Stomach (tissue), 9 donors: ENCODE results near the gene NFKBIA. TPM values are rescaled to one million over a fixed set of nuclear protein-coding genes. Genes with fewer than 3 reads are reported as not detected.

Experiments used
- DNase-seq, 2 donors: peaks; one replicate each; pipeline versions ENCODE4 v3.0.0 to v3.0.0-alpha.2; 2013 to 2019
- H3K27ac ChIP-seq, 5 donors: fragments of 200-600 bp in 4 of 5; sonication (generic) in 4 of 5; one replicate each; pipeline ENCODE4 v1.5.1; 2013 to 2019; ENCODE audit warnings: mild to moderate bottlenecking in 1 of 5, moderate library complexity in 1 of 5
- H3K27me3 ChIP-seq, 3 donors: fragments of 200-600 bp; sonication (generic); one replicate each; pipeline ENCODE4 v1.5.1; 2017 to 2019; ENCODE audit warnings: mixed run types in 1 of 3
- H3K36me3 ChIP-seq, 4 donors: fragments of 200-600 bp; sonication (generic); 1 replicate in 3 of 4; 2 replicates in 1 of 4; pipeline ENCODE4 v1.5.1; 2016 to 2019
- H3K4me1 ChIP-seq, 4 donors: fragments of 200-600 bp; sonication (generic); one replicate each; pipeline ENCODE4 v1.5.1; 2016 to 2019
- H3K4me3 ChIP-seq, 4 donors: fragments of 200-600 bp; sonication (generic) in 3 of 4; one replicate each; pipeline ENCODE4 v1.5.1; 2016 to 2019; ENCODE audit warnings: mild to moderate bottlenecking in 1 of 4
- H3K9me3 ChIP-seq, 4 donors: fragments of 200-600 bp; sonication (generic); one replicate each; pipeline ENCODE4 v1.5.1; 2016 to 2019
- CTCF ChIP-seq, 7 experiments: fragments of 450-650 bp in 4 of 7; fragments of 200-600 bp in 3 of 7; sonication (generic) in 3 of 7; IDR thresholded peaks; one replicate each; pipeline ENCODE4 v1.5.1; 2016 to 2019; ENCODE audit warnings: antibody characterized with exemption in 7 of 7, control low read depth in 2 of 7, mild to moderate bottlenecking in 1 of 7
- EP300 ChIP-seq: sonication (generic); formaldehyde crosslinking; IDR thresholded peaks from one replicate; pipeline ENCODE4 v1.6.1; 2017; ENCODE audit warnings: antibody characterized with exemption
- POLR2A ChIP-seq, 4 donors: fragments of 450-650 bp; IDR thresholded peaks; one replicate each; pipeline ENCODE4 v1.6.1; 2016; ENCODE audit warnings: antibody characterized with exemption in 4 of 4, control low read depth in 2 of 4, mild to moderate bottlenecking in 1 of 4, moderate library complexity in 1 of 4
- POLR2AphosphoS5 ChIP-seq, 3 donors: sonication (generic); formaldehyde crosslinking; IDR thresholded peaks; one replicate each; pipeline ENCODE4 v1.6.1; 2016; ENCODE audit warnings: antibody characterized with exemption in 3 of 3
- WGBS, 5 donors: extraction: QIAGEN DNeasy Blood & Tissue Kit in 3 of 5; methylation state at CpG; one replicate each; pipeline versions ENCODE4 v1.1.5 to v1.1.7; 2013 to 2018; 5-methylcytosine and 5-hydroxymethylcytosine counted together
- intact Hi-C: fragments of 100-400 bp; cut with DNase I; formaldehyde crosslinking; loops from one replicate; pipeline ENCODE4 v1.15.1; 2023; ENCODE audit warnings: low total_unique reads
- polyA plus RNA-seq, 3 donors: library from polyadenylated mRNA; stranded (reverse); fragments of 200-250 nt; gene quantifications; one replicate each; pipeline ENCODE4 v1.2.3, GENCODE V29; 2013
- total RNA-seq, 5 donors: library from RNA; depleted of rRNA; stranded (reverse); fragments of >200 nt; gene quantifications; one replicate each; pipeline versions ENCODE4 v1.1.0 to v1.2.3, GENCODE V29; 2014 to 2016
- donor health status: healthy with polysubstance abuse.
- donor health status: Bipolar disorder and iron deficiency.
- donor health status: healthy.

NFKBIA gene
- total and polyA plus RNA-seq, 8 donors = 107 to 605 (median 172) TPM

GRCh38 chr14:35402323-35403113, 2.0 kb downstream of the NFKBIA start:
- no peak for DNase-seq
- H3K27ac ChIP-seq = peak overlapping the region; percentile 94 to 100 (median 99)
- no peaks in the 10 kb centered on the region for H3K27me3 ChIP-seq
- WGBS, 5 donors = 9 to 19% (median 10%) methylated on average over 14 of the region's 14 CpGs
- H3K9me3 ChIP-seq = no peaks in the 10 kb centered on the region
- peaks cover 61 to 79% (median 69%) of the 10 kb centered on the region in 4 donors for H3K4me1 ChIP-seq
- intact Hi-C loops = loop anchor here (10.0 kb wide), 2 partner anchors 68 to 108 kb away; partner anchors contain the start of gene PSMA6
- H3K4me3 ChIP-seq = peak overlapping the region; percentile 72 to 97 (median 86)
- TF ChIP-seq CTCF (IDR thresholded peaks at IDR 0.05) (no peak), POLR2AphosphoS5 (IDR thresholded peaks at IDR 0.05) (peak in 2 of 3 donors; percentile 15 to 28)
- peaks cover 37 to 48% (median 44%) of the 10 kb centered on the region in 4 donors for H3K36me3 ChIP-seq

DNA sequence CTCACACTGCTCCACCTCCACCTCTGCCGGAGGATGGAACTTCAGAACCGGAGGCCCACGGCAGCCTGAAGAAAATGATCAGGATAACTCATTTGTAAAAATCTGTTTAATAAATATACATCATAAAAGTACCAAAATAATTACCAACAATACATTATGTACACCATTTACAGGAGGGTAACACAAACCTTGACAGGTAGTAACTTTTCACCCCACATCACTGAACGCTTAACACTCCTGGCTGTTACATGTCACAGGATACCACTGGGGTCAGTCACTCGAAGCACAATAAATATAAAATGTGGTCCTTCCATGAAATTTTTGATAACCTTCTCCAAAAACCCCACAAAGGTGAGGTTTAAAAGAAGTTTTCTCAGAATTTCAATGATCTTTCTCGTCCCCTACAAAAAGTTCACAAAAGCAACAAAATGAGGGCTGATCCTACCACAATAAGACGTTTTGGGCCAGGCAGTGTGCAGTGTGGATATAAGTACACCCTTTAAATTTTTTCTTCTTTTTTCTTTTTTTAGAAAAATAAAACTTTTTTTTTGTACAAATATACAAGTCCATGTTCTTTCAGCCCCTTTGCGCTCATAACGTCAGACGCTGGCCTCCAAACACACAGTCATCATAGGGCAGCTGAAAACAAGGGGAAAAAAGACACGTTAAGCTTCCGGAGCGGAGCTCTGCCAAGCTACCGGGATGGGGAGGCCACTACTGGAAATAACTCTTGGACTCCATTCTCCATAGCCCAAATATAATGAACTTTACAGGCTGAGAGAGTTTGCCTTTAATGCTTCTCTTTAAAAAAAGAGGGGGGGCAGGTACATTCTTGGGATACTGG, 2.9 kb downstream of the NFKBIA start:
- Histone ChIP-seq H3K27ac (peak overlapping the region; percentile 62 to 100 (median 99)), H3K27me3 (no peaks in the 10 kb centered on the region), H3K9me3 (no peaks in the 10 kb centered on the region), H3K4me3 (peak overlapping the region; percentile 72 to 97 (median 86)), H3K36me3 (peaks cover 37 to 48% (median 44%) of the 10 kb centered on the region in 4 donors), H3K4me1 (peaks cover 59 to 75% (median 71%) of the 10 kb centered on the region in 4 donors)
- no peak for DNase-seq
- peak in 1 of 3 donors; percentile 15 for TF ChIP-seq POLR2AphosphoS5 (IDR thresholded peaks at IDR 0.05)
- no peak for TF ChIP-seq CTCF (IDR thresholded peaks at IDR 0.05)
- TF ChIP-seq EP300 = no peak
- intact Hi-C loops = loop anchor here (10.0 kb wide), 2 partner anchors 67 to 107 kb away; partner anchors contain the start of gene PSMA6
- 26 to 33% (median 32%) methylated on average over 14 of the region's 14 CpGs for WGBS, 5 donors

DNA sequence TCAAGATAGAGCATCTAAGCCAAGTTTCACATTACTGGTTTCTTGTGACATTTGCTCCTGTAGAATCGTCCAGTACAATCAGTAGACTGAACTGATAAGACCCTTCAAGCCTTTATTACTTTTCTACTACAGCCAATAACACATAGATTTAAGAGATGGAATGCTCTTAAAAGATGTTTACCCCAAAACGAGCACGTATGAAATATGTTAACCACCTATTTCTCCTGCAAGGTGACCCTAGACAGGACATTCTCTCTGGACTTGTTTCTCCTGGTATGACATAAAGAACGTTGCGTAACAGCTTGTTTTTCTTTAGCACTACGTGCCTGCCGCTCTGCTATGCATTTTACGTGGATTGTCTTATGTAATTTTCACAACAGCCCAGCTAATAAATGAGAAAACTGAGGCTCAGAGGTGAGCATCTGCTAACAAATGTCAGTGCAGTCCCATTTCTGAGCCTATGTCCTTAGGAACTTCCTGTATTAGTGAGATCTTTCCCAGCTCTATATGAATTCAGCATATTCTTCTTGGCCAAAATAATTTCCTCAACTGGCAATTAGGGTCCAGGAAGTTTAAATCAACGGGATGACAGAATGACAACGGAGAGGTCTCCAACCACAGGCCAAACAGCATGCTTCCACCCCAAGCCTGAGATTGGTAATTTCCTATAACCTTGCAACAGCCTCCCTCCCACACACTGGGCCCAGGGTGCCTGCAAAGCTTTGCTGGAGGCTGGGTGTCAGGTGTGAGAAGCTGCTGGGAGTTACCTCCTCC, 3.7 kb downstream of the NFKBIA start:
- intact Hi-C loops = loop anchor here (10.0 kb wide), 2 partner anchors 66 to 106 kb away; partner anchors contain the start of gene PSMA6
- no peak for DNase-seq
- H3K4me3 ChIP-seq = peak overlapping the region; percentile 72 to 97 (median 86)
- 44 to 63% (median 48%) methylated on average over 10 of the region's 10 CpGs for WGBS, 5 donors
- no peaks in the 10 kb centered on the region for H3K27me3 ChIP-seq
- TF ChIP-seq EP300 (no peak), POLR2AphosphoS5 (IDR thresholded peaks at IDR 0.05) (peak in 1 of 3 donors; percentile 34), POLR2A (IDR thresholded peaks at IDR 0.05) (peak in 1 of 4 donors; percentile 17), CTCF (IDR thresholded peaks at IDR 0.05) (no peak)
- H3K9me3 ChIP-seq = no peaks in the 10 kb centered on the region
- H3K36me3 ChIP-seq = peaks cover 37 to 48% (median 44%) of the 10 kb centered on the region in 4 donors
- peaks cover 51 to 67% (median 64%) of the 10 kb centered on the region in 4 donors for H3K4me1 ChIP-seq
- peak overlapping the region; percentile 62 to 100 (median 99) for H3K27ac ChIP-seq
